AG09319 (cell line): ENCODE measurements around the gene KLC1.

Source experiments
- DNase-seq: peaks from one replicate; pipeline ENCODE4 v3.0.0-alpha.2; 2010; ENCODE audit warnings: low read depth; ENCODE audit errors: extremely low read depth
- CTCF ChIP-seq: IDR thresholded peaks from 2 replicates; pipeline ENCODE4 v1.5.1; 2011; ENCODE audit warnings: low read depth, mild to moderate bottlenecking, inconsistent platforms, low read length, moderate library complexity

KLC1 gene

GRCh38 chr14:103634156-103634555 is 5.1 kb downstream of the KLC1 start:
- no peak for TF ChIP-seq CTCF
- DNase-seq = no peak

- DNase-seq = no peak
- no peak for TF ChIP-seq CTCF
These were observed 9.6 kb downstream of the KLC1 start for GRCh38 chr14:103638594-103638993.

- no peak for DNase-seq
- TF ChIP-seq CTCF = no peak
These were observed 12.2 kb downstream of the KLC1 start for GRCh38 chr14:103641161-103641560.

- TF ChIP-seq CTCF = no peak
These were observed 17.2 kb downstream of the KLC1 start for GRCh38 chr14:103646189-103646588.

GRCh38 chr14:103649001-103649400 is 20.0 kb downstream of the KLC1 start:
- TF ChIP-seq CTCF = no peak
- no peak for DNase-seq

More at GRCh38 chr14:103646189-103646588, 17.2 kb downstream of the KLC1 start:
- no peak for DNase-seq

- no peak for DNase-seq
- no peak for TF ChIP-seq CTCF
These were observed 21.2 kb downstream of the KLC1 start for GRCh38 chr14:103650213-103650612.

- TF ChIP-seq CTCF = no peak
- DNase-seq = no peak
These were observed 22.6 kb downstream of the KLC1 start for GRCh38 chr14:103651585-103651984.
